Fibroblast of the aortic adventitia (primary cell): ENCODE data around the gene RNF220. TPM values are rescaled to one million over a fixed set of nuclear protein-coding genes. Genes with fewer than 3 reads are reported as not detected.

Experiments used
- DNase-seq: peaks from one replicate; pipeline ENCODE4 v3.0.0-alpha.2; 2010; ENCODE audit warnings: low read depth
- H3K4me3 ChIP-seq: 2 replicates; pipeline ENCODE4 v1.5.1; 2011; ENCODE audit warnings: low read depth, mild to moderate bottlenecking, control low read depth, low read length, moderate library complexity
- CTCF ChIP-seq: IDR thresholded peaks from 2 replicates; pipeline ENCODE4 v1.5.1; 2011; ENCODE audit warnings: mild to moderate bottlenecking, low read length, control low read depth, inconsistent platforms; ENCODE audit not compliant: insufficient read depth
- total RNA-seq: library from RNA; depleted of rRNA; stranded (reverse); fragments of >200 nt; gene quantifications from 2 replicates; pipeline ENCODE4 v1.2.3, GENCODE V29; 2012; ENCODE audit warnings: low replicate concordance

Gene RNF220
- total RNA-seq, 1 donor = 51.2 TPM

GRCh38 chr1:44643721-44644334 is 238.8 kb downstream of the RNF220 start:
- no peak for TF ChIP-seq CTCF
- no peak for DNase-seq

GRCh38 chr1:44644806-44645205 is 239.8 kb downstream of the RNF220 start:
- H3K4me3 ChIP-seq = no peak overlapping the region
- DNase-seq = no peak
- TF ChIP-seq CTCF = no peak

More at GRCh38 chr1:44643721-44644334, 238.8 kb downstream of the RNF220 start:
- no peak overlapping the region for H3K4me3 ChIP-seq

- H3K4me3 ChIP-seq = no peak overlapping the region
- no peak for TF ChIP-seq CTCF
- peak; percentile 63 for DNase-seq
These were observed 240.6 kb downstream of the RNF220 start for GRCh38 chr1:44645476-44646244.

GRCh38 chr1:44646261-44647110 is 241.4 kb downstream of the RNF220 start:
- peak; percentile 21 for DNase-seq
- H3K4me3 ChIP-seq = no peak overlapping the region
- TF ChIP-seq CTCF = no peak

- no peak for DNase-seq
- no peak overlapping the region for H3K4me3 ChIP-seq
- no peak for TF ChIP-seq CTCF
These were observed 242.8 kb downstream of the RNF220 start for GRCh38 chr1:44647896-44648295.

- no peak for TF ChIP-seq CTCF
- DNase-seq = no peak
- H3K4me3 ChIP-seq = no peak overlapping the region
These were observed 243.6 kb downstream of the RNF220 start for GRCh38 chr1:44648529-44649250.
